H1 (cell line): Measurements from ENCODE around the gene GALNT12. TPM values are rescaled to one million over a fixed set of nuclear protein-coding genes. Genes with fewer than 3 reads are reported as not detected.

Experiments
- CTCF ChIA-PET: fragments of 300-600 bp; sonication (Branson Sonifier 250); formaldehyde crosslinking; loops from one replicate; lab custom pipeline; 2021; ENCODE audit not compliant: partially characterized antibody; lab: Charles Lee
- POLR2A ChIA-PET: fragments of 300-600 bp; sonication (Branson Sonifier 250); formaldehyde crosslinking; loops from one replicate; lab custom pipeline; 2021; ENCODE audit warnings: inconsistent platforms; ENCODE audit not compliant: partially characterized antibody; lab: Charles Lee
- DNase-seq, 2 experiments: peaks; one replicate each; pipeline versions ENCODE4 v3.0.0 to v3.0.0-alpha.2; 2010 to 2022; ENCODE audit warnings: low spot score in 2 of 2, low read depth in 1 of 2, mixed read lengths in 1 of 2
- FAIRE-seq: peaks from 2 replicates; lab custom pipeline; 2011; peaks lifted over from hg19 to GRCh38; lab: Jason Lieb, UNC
- H2AFZ ChIP-seq: 2 replicates; pipeline ENCODE4 v1.8.1; 2012; ENCODE audit warnings: low read length, inconsistent platforms
- H2AK5ac ChIP-seq: 2 replicates; pipeline ENCODE4 v1.6.1; 2013; ENCODE audit warnings: low read depth, low read length
- H2BK120ac ChIP-seq: replicated peaks from 2 replicates; pipeline ENCODE3; 2013; ENCODE audit warnings: low read depth, low read length, inconsistent platforms
- H2BK12ac ChIP-seq: 2 replicates; pipeline ENCODE4 v1.6.1; 2013; ENCODE audit warnings: low read depth, low read length
- H2BK15ac ChIP-seq: 2 replicates; pipeline ENCODE4 v1.6.1; 2013; ENCODE audit warnings: low read length
- H2BK20ac ChIP-seq: 2 replicates; pipeline ENCODE4 v1.6.1; 2013; ENCODE audit warnings: low read length
- H2BK5ac ChIP-seq: 2 replicates; pipeline ENCODE4 v1.6.1; 2013; ENCODE audit warnings: low read depth, low read length
- H3K14ac ChIP-seq: 2 replicates; pipeline ENCODE4 v1.6.1; 2013; ENCODE audit warnings: inconsistent platforms; ENCODE audit not compliant: insufficient read length
- H3K18ac ChIP-seq: 2 replicates; pipeline ENCODE4 v1.6.1; 2013; ENCODE audit warnings: low read length; ENCODE audit errors: extremely low read depth
- H3K23ac ChIP-seq: 2 replicates; pipeline ENCODE4 v1.6.1; 2013; ENCODE audit warnings: inconsistent platforms; ENCODE audit not compliant: insufficient read length
- H3K23me2 ChIP-seq: 2 replicates; pipeline ENCODE4 v1.6.1; 2013; ENCODE audit warnings: low read depth, low read length
- H3K27ac ChIP-seq: 2 replicates; pipeline ENCODE4 v1.6.1; 2011; ENCODE audit warnings: low read depth, low read length, inconsistent platforms
- H3K27me3 ChIP-seq, 4 experiments: replicated peaks in 1 of 4; 1 replicate in 1 of 4; 2 replicates in 3 of 4; pipeline versions ENCODE4 v1.6.1 to v1.8.1; 2011 to 2013; ENCODE audit warnings: low read length in 3 of 4, mild to moderate bottlenecking in 3 of 4, inconsistent platforms in 2 of 4, mixed read lengths in 2 of 4, moderate library complexity in 1 of 4; ENCODE audit not compliant: control insufficient read depth in 3 of 4, insufficient read depth in 3 of 4; ENCODE audit errors: extremely low read depth in 1 of 4
- H3K36me3 ChIP-seq, 4 experiments: 2 replicates each; pipeline versions ENCODE4 v1.6.1 to v1.8.1; 2011 to 2013; ENCODE audit warnings: mild to moderate bottlenecking in 4 of 4, low read length in 3 of 4, moderate library complexity in 2 of 4, control low read depth in 1 of 4, inconsistent platforms in 1 of 4; ENCODE audit not compliant: insufficient read depth in 4 of 4, control insufficient read depth in 2 of 4
- H3K4ac ChIP-seq: replicated peaks from 2 replicates; pipeline ENCODE3; 2013; ENCODE audit warnings: low read length, low read depth, mixed read lengths, inconsistent platforms; ENCODE audit not compliant: insufficient read length
- H3K4me1 ChIP-seq, 4 experiments: replicated peaks in 1 of 4; 1 replicate in 1 of 4; 2 replicates in 3 of 4; pipeline versions ENCODE4 v1.6.1 to v1.8.1; 2011 to 2013; ENCODE audit warnings: low read length in 3 of 4, inconsistent platforms in 2 of 4, mixed read lengths in 1 of 4; ENCODE audit not compliant: insufficient read depth in 4 of 4, control insufficient read depth in 3 of 4
- H3K4me2 ChIP-seq, 2 experiments: 2 replicates each; pipeline versions ENCODE4 v1.6.1 to v1.8.1; 2011 to 2013; ENCODE audit warnings: low read depth in 2 of 2, low read length in 2 of 2, control low read depth in 1 of 2, inconsistent platforms in 1 of 2, mild to moderate bottlenecking in 1 of 2; ENCODE audit not compliant: insufficient read depth in 1 of 2
- H3K4me3 ChIP-seq, 4 experiments: fragments of 200-600, 300-600 bp in 1 of 4; sonication (generic), shearing (Covaris generic), sonication (Bioruptor Twin) in 1 of 4; 2 replicates each; pipeline versions ENCODE4 v1.5.1 to v1.8.1; 2011 to 2016; ENCODE audit warnings: low read length in 4 of 4, low read depth in 3 of 4, control low read depth in 2 of 4, inconsistent platforms in 2 of 4, mild to moderate bottlenecking in 2 of 4, mixed read lengths in 1 of 4, moderate library complexity in 1 of 4; ENCODE audit not compliant: insufficient read depth in 2 of 4; ENCODE audit errors: extremely low read depth in 1 of 4
- H3K56ac ChIP-seq: replicated peaks from 2 replicates; pipeline ENCODE3; 2013; ENCODE audit warnings: low read depth, mild to moderate bottlenecking, mixed read lengths, low read length, inconsistent platforms; ENCODE audit not compliant: insufficient read length
- H3K79me1 ChIP-seq: 2 replicates; pipeline ENCODE4 v1.6.1; 2013; ENCODE audit warnings: low read depth, low read length, control low read depth
- H3K79me2 ChIP-seq, 2 experiments: 2 replicates each; pipeline versions ENCODE4 v1.6.1 to v1.8.1; 2012 to 2013; ENCODE audit warnings: low read length in 2 of 2, mild to moderate bottlenecking in 2 of 2, inconsistent platforms in 1 of 2; ENCODE audit not compliant: insufficient read depth in 2 of 2, control insufficient read depth in 1 of 2
- H3K9ac ChIP-seq, 4 experiments: replicated peaks in 1 of 4; 1 replicate in 1 of 4; 2 replicates in 3 of 4; pipeline versions ENCODE4 v1.6.1 to v1.8.1; 2011 to 2013; ENCODE audit warnings: low read depth in 3 of 4, low read length in 3 of 4, control low read depth in 2 of 4, mild to moderate bottlenecking in 2 of 4, moderate library complexity in 2 of 4, inconsistent platforms in 1 of 4; ENCODE audit errors: extremely low read depth in 1 of 4
- H3K9me3 ChIP-seq, 2 experiments: 2 replicates each; pipeline versions ENCODE4 v1.6.1 to v1.8.1; 2012 to 2013; ENCODE audit warnings: mild to moderate bottlenecking in 2 of 2, moderate library complexity in 2 of 2, control low read depth in 1 of 2, inconsistent platforms in 1 of 2, low read depth in 1 of 2, low read length in 1 of 2, mixed read lengths in 1 of 2; ENCODE audit not compliant: insufficient read depth in 2 of 2
- H4K20me1 ChIP-seq, 2 experiments: replicated peaks in 1 of 2; 2 replicates each; pipeline versions ENCODE3 to v1.8.1; 2011 to 2013; ENCODE audit warnings: inconsistent platforms in 2 of 2, low read length in 2 of 2, mild to moderate bottlenecking in 1 of 2; ENCODE audit not compliant: insufficient read depth in 2 of 2, control insufficient read depth in 1 of 2
- H4K5ac ChIP-seq: 2 replicates; pipeline ENCODE4 v1.6.1; 2013; ENCODE audit warnings: low read length, low read depth, mixed read lengths, inconsistent platforms; ENCODE audit not compliant: insufficient read length
- H4K8ac ChIP-seq: 2 replicates; pipeline ENCODE4 v1.8.0; 2013; ENCODE audit warnings: mild to moderate bottlenecking, moderate library complexity, low read length, inconsistent platforms; ENCODE audit not compliant: insufficient read depth; ENCODE audit errors: extremely low read depth
- H4K91ac ChIP-seq: replicated peaks from 2 replicates; pipeline ENCODE3; 2013; ENCODE audit warnings: low read length, mixed read lengths, inconsistent platforms; ENCODE audit not compliant: insufficient read length
- ATF2 ChIP-seq: IDR thresholded peaks from 2 replicates; pipeline ENCODE4 v1.6.1; 2012; ENCODE audit warnings: low read length, inconsistent platforms
- ATF3 ChIP-seq: IDR thresholded peaks from 2 replicates; pipeline ENCODE4 v1.6.1; 2011; ENCODE audit warnings: low read depth, mild to moderate bottlenecking, low read length; ENCODE audit not compliant: insufficient read depth
- CHD1 ChIP-seq: IDR thresholded peaks from 2 replicates; pipeline ENCODE4 v1.6.1; 2012; ENCODE audit warnings: low read depth, low read length, improper control_type of control experiment
- CREB1 ChIP-seq: IDR thresholded peaks from 2 replicates; pipeline ENCODE4 v1.6.1; 2012; ENCODE audit warnings: inconsistent platforms
- EZH2 ChIP-seq: fragments of 200-600 bp; sonication (generic); IDR thresholded peaks from 2 replicates; pipeline ENCODE4 v1.7.1; 2012; ENCODE audit warnings: low read depth, mild to moderate bottlenecking, moderate library complexity, low read length, inconsistent platforms; ENCODE audit not compliant: severe bottlenecking
- POLR2AphosphoS5 ChIP-seq: IDR thresholded peaks from 2 replicates; pipeline ENCODE4 v1.6.1; 2011; ENCODE audit warnings: low read depth, low read length
- SIRT6 ChIP-seq: IDR thresholded peaks from one replicate; pipeline ENCODE4 v1.7.1; 2012; ENCODE audit warnings: low read length, inconsistent platforms
- SIX5 ChIP-seq: IDR thresholded peaks from 2 replicates; pipeline ENCODE4 v1.6.1; 2011; ENCODE audit warnings: mild to moderate bottlenecking, low read depth, low read length
- SP2 ChIP-seq: IDR thresholded peaks from 2 replicates; pipeline ENCODE4 v1.6.1; 2012; ENCODE audit warnings: mild to moderate bottlenecking, low read length, inconsistent platforms
- TAF7 ChIP-seq: optimal IDR thresholded peaks from 2 replicates; pipeline ENCODE3; 2011; ENCODE audit warnings: low read depth, mild to moderate bottlenecking, inconsistent platforms, low read length, moderate library complexity, borderline replicate concordance
- TBP ChIP-seq: IDR thresholded peaks from 2 replicates; pipeline ENCODE4 v1.6.1; 2011; ENCODE audit warnings: low read depth, low read length, improper control_type of control experiment
- TCF12 ChIP-seq: IDR thresholded peaks from 2 replicates; pipeline ENCODE4 v1.6.1; 2011; ENCODE audit warnings: low read depth, mild to moderate bottlenecking, low read length
- TEAD4 ChIP-seq: IDR thresholded peaks from 2 replicates; pipeline ENCODE4 v1.6.1; 2012; ENCODE audit warnings: low read depth, low read length, inconsistent platforms, mixed read lengths
- WGBS, 2 experiments: shearing (Covaris generic) in 1 of 2; methylation state at CpG; one replicate each; pipeline versions ENCODE4 v1.1.6 to v1.1.7; 2013 to 2015; ENCODE audit warnings: low lambda C conversion rate in 2 of 2, mixed read lengths in 2 of 2, inconsistent platforms in 1 of 2, low coverage in 1 of 2, missing lambda C conversion rate in 1 of 2; ENCODE audit not compliant: insufficient replicate concordance in 2 of 2, insufficient coverage in 1 of 2, insufficient read length in 1 of 2; ENCODE audit errors: extremely low coverage in 1 of 2, missing lambda C conversion rate in 1 of 2; 5-methylcytosine and 5-hydroxymethylcytosine counted together
- polyA plus RNA-seq, 7 experiments: library from polyadenylated mRNA; depleted of rRNA in 3 of 7; stranded (reverse) in 5 of 7; unstranded in 2 of 7; fragments of >200 nt in 5 of 7; fragments of 200-250 nt in 2 of 7; gene quantifications; 1 replicate in 5 of 7; 2 replicates in 1 of 7; 4 replicates in 1 of 7; pipeline versions ENCODE4 v1.2.1 to v1.2.3, GENCODE V29; 2011 to 2013; ENCODE audit warnings: missing spikeins in 2 of 7, mixed read lengths in 2 of 7
- total RNA-seq: library from RNA; stranded (reverse); fragmentation: NEBNext Ultra II Directional; extraction: Animal tissue kit (Norgen Biotek cat#: 25700); gene quantifications from 2 replicates; pipeline ENCODE4 v1.2.1, GENCODE V29; 2021

GALNT12 gene
- total and polyA plus RNA-seq, 2 of the 8 experiments (the other 6 are each of a cell fraction or from before 2014, with no cell fraction given): 16.2 to 19.6 TPM

- ChIA-PET CTCF (interaction anchor here (1.0 to 1.3 kb wide), 2 partner anchors 16 to 151 kb away, joined by 3 read pairs; no protein-coding TSS in a partner anchor), POLR2A (no interaction called here)
- H2BK5ac ChIP-seq: no peak overlapping the region
- no peak overlapping the region for H2BK12ac ChIP-seq
- H3K9ac ChIP-seq: no peak overlapping the region
- no peak for FAIRE-seq
- no peak overlapping the region for H4K5ac ChIP-seq
- no peak for DNase-seq
- no peak overlapping the region for H2BK120ac ChIP-seq
- no peaks in the 10 kb centered on the region for H3K36me3 ChIP-seq
- no peaks in the 10 kb centered on the region for H3K79me2 ChIP-seq
- H3K23me2 ChIP-seq: no peaks in the 10 kb centered on the region
- WGBS, 2 experiments: 93% methylated on average over 4 of the region's 4 CpGs; no CpG with 5 or more reads in 1 of the 2 experiments
- H3K27ac ChIP-seq: no peak overlapping the region
- no peak overlapping the region for H4K8ac ChIP-seq
- H3K56ac ChIP-seq: no peak overlapping the region
- no peaks in the 10 kb centered on the region for H4K20me1 ChIP-seq
- no peaks in the 10 kb centered on the region for H3K79me1 ChIP-seq
- no peak overlapping the region for H3K4me2 ChIP-seq
- H3K27me3 ChIP-seq: no peaks in the 10 kb centered on the region
- no peak overlapping the region for H3K4me3 ChIP-seq
- no peak overlapping the region for H3K18ac ChIP-seq
- TF ChIP-seq ATF2: no peak
- no peak for TF ChIP-seq TEAD4
- TF ChIP-seq CREB1: no peak
- TF ChIP-seq SIRT6: no peak
- no peak for TF ChIP-seq SP2
- no peak for TF ChIP-seq POLR2AphosphoS5
- no peak for TF ChIP-seq CHD1
- TF ChIP-seq ATF3: no peak
- no peak for TF ChIP-seq SIX5
- TF ChIP-seq TAF7: no peak
- TF ChIP-seq EZH2: no peak
- TF ChIP-seq TBP: no peak
- no peak for TF ChIP-seq TCF12
- no peak overlapping the region for H2AK5ac ChIP-seq
- H3K23ac ChIP-seq: no peak overlapping the region
- H2AFZ ChIP-seq: no peak overlapping the region
- H3K4ac ChIP-seq: no peak overlapping the region
- no peak overlapping the region for H4K91ac ChIP-seq
- no peak overlapping the region for H3K14ac ChIP-seq
- no peak overlapping the region for H2BK20ac ChIP-seq
- H2BK15ac ChIP-seq: no peak overlapping the region
- 0 out of 4 replicates have a peak, but pooled peaks cover 0 to 2% of the 10 kb centered on the region in 2 experiments for H3K9me3 ChIP-seq
- H3K4me1 ChIP-seq: no peaks in the 10 kb centered on the region
Measured at GRCh38 chr9:98862936-98863335, 55.5 kb downstream of the GALNT12 start.
